K562 (cell line): Measurements from ENCODE around the gene INHBE. TPM values are rescaled to one million over a fixed set of nuclear protein-coding genes. Genes with fewer than 3 reads are reported as not detected.

Experiments used
- ATAC-seq: fragments of 200-7000 bp; cut with Tn5 transposase; 3 replicates; pipeline ENCODE4 v1.9.1; 2020; ENCODE audit warnings: moderate library complexity
- BruUV-seq: library from RNA; stranded (reverse); fragments of 400-500 nt; replicated peaks from 2 replicates; lab custom pipeline; 2021; lab: Mats Ljungman, UMichigan
- CTCF ChIA-PET: fragments of 300-600 bp; formaldehyde crosslinking; extraction: SDS; loops from one replicate; lab custom pipeline; 2021; ENCODE audit warnings: low intra/inter-chr PET ratio; lab: Yijun Ruan, JAX
- POLR2A ChIA-PET: fragments of 300-600, 350-650 bp; sonication (Branson Sonifier 250); formaldehyde crosslinking; extraction: SDS; loops from one replicate; lab custom pipeline; 2021; ENCODE audit warnings: antibody characterized with exemption, inconsistent platforms; lab: Yijun Ruan, JAX
- DNase-seq, 4 experiments: peaks; one replicate each; pipeline versions ENCODE4 v3.0.0 to v3.0.0-alpha.2; 2011 to 2018; ENCODE audit warnings: low spot score in 3 of 4, mixed read lengths in 3 of 4; ENCODE audit errors: extremely low read depth in 1 of 4
- FAIRE-seq: peaks from 2 replicates; lab custom pipeline; 2011; peaks lifted over from hg19 to GRCh38; lab: Jason Lieb, UNC
- H2AFZ ChIP-seq: 2 replicates; pipeline ENCODE4 v1.6.0; 2011; ENCODE audit warnings: low read depth, low read length, control low read depth, inconsistent platforms
- H3K27ac ChIP-seq: fragments of 200-600 bp; 3 replicates; pipeline ENCODE4 v1.8.0; 2011; ENCODE audit warnings: low read depth, mild to moderate bottlenecking, control low read depth, inconsistent platforms, low read length, moderate library complexity, mixed read lengths; ENCODE audit errors: extremely low read depth
- H3K27me3 ChIP-seq, 2 experiments: fragments of 300-600 bp in 1 of 2; 2 replicates in 1 of 2; 3 replicates in 1 of 2; pipeline versions ENCODE4 v1.6.0 to v1.8.0; 2011; ENCODE audit warnings: inconsistent platforms in 2 of 2, low read length in 2 of 2, mild to moderate bottlenecking in 1 of 2, mixed read lengths in 1 of 2, moderate library complexity in 1 of 2; ENCODE audit not compliant: control insufficient read depth in 2 of 2, insufficient read depth in 2 of 2
- H3K36me3 ChIP-seq: fragments of 300-600 bp; 3 replicates; pipeline ENCODE4 v1.8.0; 2011; ENCODE audit warnings: mild to moderate bottlenecking, low read length, inconsistent platforms; ENCODE audit not compliant: control insufficient read depth, insufficient read depth
- H3K4me1 ChIP-seq, 2 experiments: fragments of 200-600 bp in 1 of 2; replicated peaks in 1 of 2; 2 replicates in 1 of 2; 3 replicates in 1 of 2; pipeline versions ENCODE4 v1.5.1 to v1.8.0; 2011; ENCODE audit warnings: inconsistent platforms in 2 of 2, low read length in 2 of 2, mild to moderate bottlenecking in 1 of 2, mixed read lengths in 1 of 2, moderate library complexity in 1 of 2; ENCODE audit not compliant: control insufficient read depth in 2 of 2, insufficient read depth in 2 of 2
- H3K4me2 ChIP-seq: 2 replicates; pipeline ENCODE4 v1.6.1; 2011; ENCODE audit warnings: low read length, control low read depth, inconsistent platforms, mixed read lengths; ENCODE audit not compliant: insufficient read depth
- H3K4me3 ChIP-seq: fragments of 200-600 bp; sonication (generic), shearing (Covaris generic); 2 replicates; pipeline ENCODE4 v1.5.1; 2016; ENCODE audit warnings: control low read depth, inconsistent platforms
- H3K79me2 ChIP-seq: fragments of 200-600 bp; 3 replicates; pipeline ENCODE4 v1.8.0; 2011; ENCODE audit warnings: low read length, inconsistent platforms; ENCODE audit not compliant: control insufficient read depth, insufficient read depth
- H3K9ac ChIP-seq, 2 experiments: 2 replicates each; pipeline versions ENCODE4 v1.6.0 to v1.6.1; 2011; ENCODE audit warnings: low read depth in 2 of 2, low read length in 2 of 2, control low read depth in 1 of 2, inconsistent platforms in 1 of 2, mild to moderate bottlenecking in 1 of 2, mixed read lengths in 1 of 2; ENCODE audit not compliant: insufficient read depth in 1 of 2
- H3K9me1 ChIP-seq: one replicate; pipeline ENCODE4 v1.6.0; 2011; ENCODE audit warnings: inconsistent platforms, mild to moderate bottlenecking, low read length, moderate library complexity; ENCODE audit not compliant: control insufficient read depth, insufficient read depth
- H3K9me3 ChIP-seq: replicated peaks from 2 replicates; pipeline ENCODE4 v1.5.1; 2011; ENCODE audit warnings: low read depth, low read length, inconsistent platforms; ENCODE audit not compliant: control insufficient read depth, insufficient read depth
- H4K20me1 ChIP-seq: replicated peaks from 2 replicates; pipeline ENCODE4 v1.6.1; 2011; ENCODE audit warnings: low read length, inconsistent platforms, mixed read lengths; ENCODE audit not compliant: control insufficient read depth, insufficient read depth
- KDM1A ChIP-seq, 2 experiments: fragments of 450-650 bp; IDR thresholded peaks; 2 replicates each; pipeline ENCODE4 v1.6.1; 2016; ENCODE audit warnings: mild to moderate bottlenecking in 2 of 2
- KHSRP ChIP-seq: fragments of 450-650 bp; IDR thresholded peaks from 2 replicates; pipeline ENCODE4 v1.6.1; 2017
- PTTG1 ChIP-seq: fragments of 450-650 bp; IDR thresholded peaks from 2 replicates; pipeline ENCODE4 v1.6.1; 2016; ENCODE audit warnings: low read depth, mild to moderate bottlenecking, missing genetic modification characterization, missing compliant biosample characterization
- TCF3 ChIP-seq: sonication (generic); formaldehyde crosslinking; IDR thresholded peaks from 2 replicates; pipeline ENCODE4 v1.4.0; 2020; ENCODE audit warnings: mild to moderate bottlenecking, missing genetic modification reagents
- WGBS: fragments of 100-300 bp; shearing (Covaris generic); methylation state at CpG from one replicate; pipeline ENCODE4 v1.1.6; 2016; ENCODE audit warnings: low coverage, mixed read lengths; ENCODE audit not compliant: insufficient coverage; ENCODE audit errors: missing lambda C conversion rate; 5-methylcytosine and 5-hydroxymethylcytosine counted together
- in situ Hi-C: fragments of 300-500 bp; cut with MboI; formaldehyde crosslinking; loops from 4 replicates; pipeline ENCODE4 v1.15.0; 2018; ENCODE audit warnings: inconsistent platforms, mixed read lengths
- intact Hi-C: fragments of 100-400 bp; cut with micrococcal nuclease; formaldehyde crosslinking; loops from 2 replicates; pipeline ENCODE4 v1.14.2; 2022
- polyA plus RNA-seq, 8 experiments: library from polyadenylated mRNA; depleted of rRNA in 4 of 8; stranded (reverse) in 5 of 8; unstranded in 3 of 8; fragments of >200 nt; fragmentation: Nextera tagmentation in 2 of 8; fragmentation: Illumina TruSeq in 1 of 8; extraction: Ambion mirVana in 2 of 8; extraction: Trizol in 1 of 8; gene quantifications; 2 replicates each; pipeline versions ENCODE4 v1.2.1 to v1.2.3, GENCODE V29; 2011 to 2014; ENCODE audit warnings: inconsistent platforms in 1 of 8, missing spikeins in 1 of 8
- total RNA-seq, 7 experiments: library from RNA; depleted of rRNA in 6 of 7; stranded (reverse); fragments of >200 nt in 6 of 7; fragmentation: Illumina TruSeq in 2 of 7; extraction: Trizol in 2 of 7; gene quantifications; 2 replicates each; pipeline versions ENCODE4 v1.2.1 to v1.2.3, GENCODE V29; 2011 to 2021; ENCODE audit warnings: low replicate concordance in 1 of 7
- TF ChIP-seq, protein P1 (sequence below): fragments of 450-650 bp; IDR thresholded peaks from 2 replicates; pipeline ENCODE4 v1.6.1; 2016; ENCODE audit warnings: antibody characterized with exemption

INHBE gene
- total and polyA plus RNA-seq, 9 of the 15 experiments (the other 6 are each of a cell fraction or from before 2014, with no cell fraction given): 0.94 to 9.9 (median 7.3) TPM

DNA sequence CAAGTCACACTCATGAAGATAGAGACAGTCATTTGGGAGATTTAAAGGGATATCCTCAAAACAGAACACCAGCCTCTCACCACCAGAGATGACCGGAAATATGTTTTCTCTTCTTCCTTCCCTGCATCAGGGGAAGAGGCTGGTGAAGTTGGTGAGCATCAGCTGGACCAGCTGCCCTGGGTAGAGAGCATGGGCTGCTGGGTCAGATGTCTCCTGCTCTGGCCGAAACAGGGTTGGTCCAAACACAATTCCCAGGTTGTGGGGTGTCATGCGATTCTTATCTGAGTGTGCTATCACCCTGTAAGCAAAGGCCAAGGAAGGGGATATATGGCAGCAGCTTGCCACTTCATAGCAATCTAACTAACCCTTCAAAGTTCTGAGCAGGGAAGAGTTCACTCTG, 17.3 kb downstream of the INHBE start:
- Histone ChIP-seq H3K4me1 (peaks cover 26 to 38% of the 10 kb centered on the region in 2 experiments), H3K9me1 (no peaks in the 10 kb centered on the region), H3K27me3 (peaks cover 11 to 35% of the 10 kb centered on the region in 2 experiments; a peak in 4 of 5 replicates), H3K4me2 (no peak overlapping the region), H4K20me1 (no peaks in the 10 kb centered on the region), H3K27ac (no peak overlapping the region), H3K9ac (no peak overlapping the region), H3K4me3 (no peak overlapping the region), H2AFZ (no peak overlapping the region), H3K79me2 (no peaks in the 10 kb centered on the region), H3K9me3 (no peaks in the 10 kb centered on the region), H3K36me3 (no peaks in the 10 kb centered on the region)
- FAIRE-seq: no peak
- intact Hi-C loops: no loop called here
- CTCF ChIA-PET: no interaction called here
- ATAC-seq: no peak
- no TSS peak for BruUV-seq
- TF ChIP-seq KHSRP: no peak
- TF ChIP-seq, protein P1, sequence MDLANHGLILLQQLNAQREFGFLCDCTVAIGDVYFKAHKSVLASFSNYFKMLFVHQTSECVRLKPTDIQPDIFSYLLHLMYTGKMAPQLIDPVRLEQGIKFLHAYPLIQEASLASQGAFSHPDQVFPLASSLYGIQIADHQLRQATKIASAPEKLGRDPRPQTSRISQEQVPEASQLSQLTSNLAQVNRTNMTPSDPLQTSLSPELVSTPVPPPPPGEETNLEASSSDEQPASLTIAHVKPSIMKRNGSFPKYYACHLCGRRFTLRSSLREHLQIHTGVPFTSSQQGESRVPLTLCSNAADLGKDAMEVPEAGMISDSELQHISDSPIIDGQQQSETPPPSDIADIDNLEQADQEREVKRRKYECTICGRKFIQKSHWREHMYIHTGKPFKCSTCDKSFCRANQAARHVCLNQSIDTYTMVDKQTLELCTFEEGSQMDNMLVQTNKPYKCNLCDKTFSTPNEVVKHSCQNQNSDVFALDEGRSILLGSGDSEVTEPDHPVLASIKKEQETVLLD: no peak
- TF ChIP-seq KDM1A (IDR thresholded peaks at IDR 0.05): no peak
- no peak for TF ChIP-seq PTTG1 (tag)
- TF ChIP-seq TCF3 (CRISPR knock-in tag): no peak
- DNase-seq: no peak
- in situ Hi-C loops: no loop called here
- POLR2A ChIA-PET: interaction anchor here (0.7 to 1.1 kb wide), 3 partner anchors 8 to 10 kb away, joined by 3 to 4 read pairs (median 4); no protein-coding TSS in a partner anchor
- 9% methylated on average over 3 of the region's 3 CpGs for WGBS
